ENCODE measurements around the gene LSMEM2.

DNA sequence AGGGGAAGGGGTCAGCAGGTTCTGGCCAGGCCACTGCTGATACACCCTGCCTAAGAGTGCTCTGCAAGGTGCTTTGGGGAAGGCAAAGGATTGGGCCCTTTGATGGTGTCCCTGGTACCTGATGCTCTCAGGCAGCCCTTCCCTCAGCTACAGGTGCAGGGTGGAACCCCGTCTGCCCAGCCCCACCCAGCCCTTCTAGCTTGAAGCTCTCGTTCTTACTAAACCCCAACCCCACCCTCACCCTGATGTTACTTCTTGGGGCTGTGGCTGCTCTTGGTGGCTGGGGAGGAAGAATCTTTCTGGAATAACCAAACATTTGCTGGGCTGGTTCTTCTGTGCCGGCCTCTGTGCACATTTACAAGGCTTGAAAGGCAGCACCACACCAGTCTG is 36.5 kb upstream of the LSMEM2 start:
- TF ChIP-seq, protein P1, sequence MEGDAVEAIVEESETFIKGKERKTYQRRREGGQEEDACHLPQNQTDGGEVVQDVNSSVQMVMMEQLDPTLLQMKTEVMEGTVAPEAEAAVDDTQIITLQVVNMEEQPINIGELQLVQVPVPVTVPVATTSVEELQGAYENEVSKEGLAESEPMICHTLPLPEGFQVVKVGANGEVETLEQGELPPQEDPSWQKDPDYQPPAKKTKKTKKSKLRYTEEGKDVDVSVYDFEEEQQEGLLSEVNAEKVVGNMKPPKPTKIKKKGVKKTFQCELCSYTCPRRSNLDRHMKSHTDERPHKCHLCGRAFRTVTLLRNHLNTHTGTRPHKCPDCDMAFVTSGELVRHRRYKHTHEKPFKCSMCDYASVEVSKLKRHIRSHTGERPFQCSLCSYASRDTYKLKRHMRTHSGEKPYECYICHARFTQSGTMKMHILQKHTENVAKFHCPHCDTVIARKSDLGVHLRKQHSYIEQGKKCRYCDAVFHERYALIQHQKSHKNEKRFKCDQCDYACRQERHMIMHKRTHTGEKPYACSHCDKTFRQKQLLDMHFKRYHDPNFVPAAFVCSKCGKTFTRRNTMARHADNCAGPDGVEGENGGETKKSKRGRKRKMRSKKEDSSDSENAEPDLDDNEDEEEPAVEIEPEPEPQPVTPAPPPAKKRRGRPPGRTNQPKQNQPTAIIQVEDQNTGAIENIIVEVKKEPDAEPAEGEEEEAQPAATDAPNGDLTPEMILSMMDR (optimal IDR thresholded peaks at IDR 0.05 in 1 of 3, IDR thresholded peaks at IDR 0.05 in 1 of 3, conservative IDR thresholded peaks at IDR 0.05 in 1 of 3; ENCODE audit: extremely low read depth in 1 of 3, insufficient read depth in 2 of 3, low read length in 3 of 3), result no peak
- no peak for TF ChIP-seq EZH2 (IDR thresholded peaks at IDR 0.05; ENCODE audit: low read length)

Data from keratinocyte (primary cell).